GM12878 (cell line): ENCODE results near the gene GPR152. TPM values are rescaled to one million over a fixed set of nuclear protein-coding genes. Genes with fewer than 3 reads are reported as not detected.
A peak's percentile ranks its signal among the peaks of the same experiment; 100 is the strongest.

Experiments
- MEF2B ChIP-seq: fragments of 450-650 bp; IDR thresholded peaks from 2 replicates; pipeline ENCODE4 v1.6.1; 2018; ENCODE audit warnings: mild to moderate bottlenecking, moderate library complexity; ENCODE audit not compliant: partially characterized antibody, poor library complexity, severe bottlenecking
- SMARCA5 ChIP-seq: fragments of 450-650 bp; IDR thresholded peaks from 2 replicates; pipeline ENCODE4 v1.6.1; 2017; ENCODE audit warnings: mild to moderate bottlenecking
- YY1 ChIP-seq: IDR thresholded peaks from 2 replicates; pipeline ENCODE4 v1.6.1; 2011; ENCODE audit warnings: low read depth, mild to moderate bottlenecking, low read length
- ZNF687 ChIP-seq: fragments of 450-650 bp; IDR thresholded peaks from 2 replicates; pipeline ENCODE4 v1.6.1; 2017; ENCODE audit warnings: mild to moderate bottlenecking, moderate library complexity
- polyA plus RNA-seq, 11 experiments: library from polyadenylated mRNA; depleted of rRNA in 4 of 11; unstranded in 6 of 11; stranded (reverse) in 5 of 11; fragments of >200 nt; fragmentation: Nextera tagmentation in 4 of 11; fragmentation: Illumina TruSeq in 1 of 11; extraction: Ambion mirVana in 4 of 11; extraction: Trizol in 1 of 11; gene quantifications; 1 replicate in 1 of 11; 2 replicates in 10 of 11; pipeline versions ENCODE4 v1.2.1 to v1.2.3, GENCODE V29; 2011 to 2016; ENCODE audit warnings: inconsistent platforms in 2 of 11, missing spikeins in 2 of 11, low read depth in 1 of 11
- total RNA-seq, 4 experiments: library from RNA; depleted of rRNA in 3 of 4; stranded (reverse); fragments of >200 nt in 3 of 4; fragmentation: Illumina TruSeq in 1 of 4; extraction: Trizol in 1 of 4; gene quantifications; 2 replicates each; pipeline versions ENCODE4 v1.2.1 to v1.2.3, GENCODE V29; 2013 to 2021

GPR152 gene
- total and polyA plus RNA-seq, 10 of the 15 experiments (the other 5 are each of a cell fraction or from before 2014, with no cell fraction given) = not detected

DNA sequence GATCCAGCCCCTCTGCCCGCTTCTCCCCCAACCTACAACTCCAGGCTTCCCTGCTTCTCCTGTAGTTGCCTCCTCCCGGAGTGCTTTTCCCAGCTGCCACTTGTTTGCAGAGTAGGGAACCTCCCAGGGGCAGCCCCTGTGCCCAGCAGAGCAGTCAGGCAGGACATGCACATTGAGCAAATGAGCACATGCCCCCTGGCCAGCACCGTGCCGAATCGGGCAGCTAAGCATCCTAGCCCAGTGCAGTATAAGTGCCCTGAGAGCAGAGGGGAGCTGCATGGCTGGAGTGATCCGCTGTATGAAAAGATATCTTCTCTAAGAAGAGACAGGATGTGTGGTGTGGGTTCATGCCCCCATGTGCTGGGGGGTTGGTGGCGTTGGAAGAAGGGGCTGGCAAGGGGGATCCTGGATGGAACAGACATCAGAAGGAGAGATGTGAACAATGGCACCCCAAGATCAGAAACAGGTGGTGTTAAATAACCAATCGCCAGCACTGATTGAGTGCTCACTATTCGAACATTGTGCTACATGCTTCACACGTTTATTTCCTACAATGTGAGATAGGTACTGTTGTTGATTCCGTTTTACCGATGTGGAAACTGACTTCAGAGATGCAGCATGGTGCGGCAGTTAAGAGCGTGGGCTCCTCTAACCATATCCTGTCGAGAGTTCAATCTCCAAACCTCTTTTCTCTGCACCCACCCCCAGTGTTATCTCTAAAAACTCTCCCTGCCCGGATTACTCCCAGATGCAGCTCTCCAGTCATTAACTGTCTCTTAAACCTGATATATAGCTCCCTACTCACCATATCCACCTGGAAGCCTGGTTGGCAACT is 31.5 kb upstream of the GPR152 start (continued):
- TF ChIP-seq ZNF687 (peak; percentile 29; the same call in 1 of the 2 replicates), MEF2B (no peak), SMARCA5 (no peak), YY1 (no peak)
- TF ChIP-seq, all 136 proteins: peak for 10
